COLO829 (cell line): Measurements from ENCODE around the gene PLXNA4.

Experiments used
- DNase-seq: peaks from one replicate; pipeline ENCODE4 v3.0.0; 2012; ENCODE audit warnings: low spot score

PLXNA4 gene

DNA sequence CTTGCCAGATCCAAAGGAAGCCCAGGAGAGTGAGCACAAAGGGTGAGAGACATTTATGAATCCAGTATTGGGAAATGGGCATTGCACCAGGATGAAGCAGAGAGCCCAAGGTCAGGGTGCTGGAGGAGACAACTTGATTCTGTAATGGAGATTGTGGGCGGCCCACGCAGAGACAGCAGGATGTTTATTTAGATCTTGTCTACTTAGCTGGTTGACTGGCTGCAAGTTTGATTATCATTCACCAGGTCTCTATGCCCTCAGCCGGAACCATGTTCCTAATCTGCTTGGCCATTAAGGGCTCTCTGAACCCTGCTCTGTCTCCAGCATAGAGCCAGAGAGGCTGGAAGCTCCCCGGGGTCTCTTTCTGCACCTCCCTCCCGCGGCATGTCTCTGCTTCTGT lies 188.7 kb downstream of the PLXNA4 start:
- DNase-seq: no peak

DNA sequence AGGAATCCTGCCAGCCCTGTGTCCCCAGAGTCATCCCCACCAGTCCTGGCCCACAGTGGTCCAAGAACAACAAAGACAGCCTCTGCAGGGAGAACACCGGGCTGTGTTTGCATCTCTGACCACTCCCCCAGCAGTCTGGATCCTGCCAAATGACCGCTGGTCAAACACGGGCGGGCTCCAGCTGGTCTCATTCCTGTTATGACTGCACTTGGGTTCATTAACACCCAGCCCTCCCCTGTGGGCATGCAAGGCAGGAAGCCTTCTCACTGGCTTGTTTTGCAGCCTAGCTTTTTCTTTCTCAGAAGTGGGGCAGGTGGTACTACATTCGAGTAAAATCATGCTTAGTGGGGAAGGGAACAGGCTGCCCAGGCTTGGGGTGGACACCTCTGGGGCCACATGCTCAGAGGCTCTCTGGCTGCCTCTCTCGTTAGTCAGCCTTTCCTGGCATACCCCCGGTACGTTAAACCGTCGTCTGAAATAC lies 190.0 kb downstream of the PLXNA4 start:
- no peak for DNase-seq

- no peak for DNase-seq
Observed at GRCh38 chr7:132383962-132384361, 192.3 kb downstream of the PLXNA4 start.

DNA sequence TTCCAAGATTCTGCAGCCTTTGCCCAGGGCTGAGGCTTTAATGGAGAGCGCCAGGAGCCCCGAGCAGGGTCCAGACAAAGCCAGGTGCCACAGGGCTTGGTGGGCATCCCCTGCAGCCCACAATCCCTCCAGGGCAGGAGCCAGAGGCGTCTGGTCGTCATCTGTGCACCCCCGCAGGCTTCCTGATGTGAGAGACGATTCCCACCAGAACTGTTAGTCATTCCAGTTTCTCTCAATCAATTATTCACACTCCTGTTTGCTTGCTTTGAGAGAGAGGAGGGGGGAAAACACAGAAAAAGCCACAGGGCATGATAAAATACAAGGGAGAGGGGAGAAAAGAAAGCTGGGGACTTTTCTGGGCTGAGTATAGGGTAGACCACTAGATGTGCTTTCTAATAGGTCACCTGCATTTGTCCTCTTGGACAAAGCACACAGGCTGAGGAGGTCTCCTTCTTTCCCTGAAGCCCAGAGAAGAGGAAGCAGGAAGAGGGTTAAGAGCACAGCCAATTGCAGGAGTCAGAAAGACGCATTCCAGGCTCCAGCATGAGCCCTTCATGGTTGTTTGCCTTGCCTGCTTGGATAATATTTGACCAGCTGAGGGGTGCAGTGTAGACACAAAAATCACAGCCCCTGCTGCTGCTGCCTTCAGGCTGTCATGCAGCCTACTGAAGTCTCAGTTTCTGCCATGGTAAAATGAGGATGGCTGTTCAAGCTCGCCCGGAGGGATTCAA lies 194.4 kb downstream of the PLXNA4 start:
- DNase-seq: no peak

- DNase-seq: no peak
Observed at GRCh38 chr7:132380059-132380458, 196.2 kb downstream of the PLXNA4 start.

GRCh38 chr7:132379292-132379691 lies 197.0 kb downstream of the PLXNA4 start:
- DNase-seq: no peak

- DNase-seq: no peak
Observed at GRCh38 chr7:132377703-132378584, 198.3 kb downstream of the PLXNA4 start.

DNA sequence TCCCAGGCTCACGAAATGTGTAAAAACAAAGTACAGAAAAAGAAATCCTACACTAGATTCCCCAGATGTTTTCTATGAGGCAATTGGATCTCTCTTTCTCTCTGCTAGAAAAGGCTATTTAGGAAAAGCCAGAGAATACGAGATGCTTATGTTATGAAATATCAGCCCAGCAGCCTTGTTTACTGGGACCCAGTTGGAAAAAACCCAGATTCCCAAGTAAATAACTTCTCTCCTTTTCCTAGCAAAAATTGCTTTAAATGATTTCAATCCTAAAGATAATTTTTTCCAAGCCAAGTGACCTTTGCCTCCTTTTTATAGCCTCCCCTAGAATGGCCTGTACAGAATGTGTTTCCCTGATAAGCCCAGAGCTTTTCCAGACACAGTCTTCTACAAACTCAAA lies 199.3 kb downstream of the PLXNA4 start:
- DNase-seq: no peak

- no peak for DNase-seq
Observed at GRCh38 chr7:132376361-132377013, 199.8 kb downstream of the PLXNA4 start.

GRCh38 chr7:132373879-132374278 lies 202.4 kb downstream of the PLXNA4 start:
- no peak for DNase-seq

GRCh38 chr7:132373041-132373440 lies 203.2 kb downstream of the PLXNA4 start:
- DNase-seq: no peak

- no peak for DNase-seq
Observed at GRCh38 chr7:132371948-132372347, 204.3 kb downstream of the PLXNA4 start.

- no peak for DNase-seq
Observed at GRCh38 chr7:132368246-132368900, 207.9 kb downstream of the PLXNA4 start.

- no peak for DNase-seq
Observed at GRCh38 chr7:132367795-132368194, 208.5 kb downstream of the PLXNA4 start.

DNA sequence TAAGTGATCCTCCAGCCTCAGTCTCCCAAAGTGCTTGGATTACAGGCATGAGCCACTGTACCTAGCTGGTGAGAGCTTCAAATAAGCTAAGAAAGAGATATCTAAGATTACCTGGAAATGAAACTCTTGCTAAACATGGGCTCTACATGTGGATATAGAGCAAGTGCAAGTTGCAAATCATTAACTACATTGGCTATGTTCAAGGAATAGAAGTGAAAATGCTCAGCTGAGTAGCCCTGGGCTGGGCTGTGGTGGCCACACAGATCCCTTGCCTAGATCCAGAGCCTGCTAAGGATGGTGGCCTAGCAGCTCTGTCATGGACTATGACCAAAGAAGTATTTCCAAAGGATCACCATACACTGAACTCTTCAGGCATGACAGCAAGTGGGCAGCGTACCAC lies 209.3 kb downstream of the PLXNA4 start:
- no peak for DNase-seq

DNA sequence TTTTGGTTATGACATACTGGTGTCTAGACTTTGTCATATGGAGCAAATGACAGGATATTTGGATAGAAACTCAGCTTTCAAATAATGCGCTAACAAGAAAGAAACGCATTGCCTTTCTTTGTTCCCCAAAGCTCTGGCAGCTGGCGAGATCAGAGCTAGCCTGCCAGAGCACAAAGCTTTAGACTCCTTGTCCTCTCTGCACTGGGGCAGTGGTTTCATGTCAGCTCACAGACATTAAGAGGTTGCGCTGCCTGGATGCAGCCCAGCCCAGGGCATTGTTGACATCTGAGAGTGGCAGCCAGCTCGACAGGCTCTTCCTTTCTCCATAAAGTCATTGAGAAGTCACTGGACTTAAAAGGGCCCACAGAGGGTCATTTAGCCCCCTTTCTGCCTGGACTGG lies 212.0 kb downstream of the PLXNA4 start:
- no peak for DNase-seq

DNA sequence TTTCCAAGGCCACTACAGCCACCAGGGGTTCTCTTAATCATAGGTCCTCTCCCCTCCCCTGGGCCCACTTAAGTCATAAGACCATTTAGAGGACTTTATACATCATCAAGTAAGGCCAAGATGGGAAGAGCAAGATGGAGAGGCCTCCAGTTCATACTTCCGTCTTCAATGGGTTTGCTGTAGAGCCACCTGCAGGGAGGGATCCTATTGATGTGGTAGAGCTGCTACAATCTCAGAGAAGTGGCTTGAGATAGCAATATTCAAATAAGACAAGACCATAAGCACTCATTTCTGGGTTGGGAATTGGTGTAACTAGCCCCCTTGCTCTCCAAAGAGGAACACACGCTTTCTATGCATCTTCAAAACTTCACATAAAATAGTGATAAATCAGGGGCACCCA lies 214.2 kb downstream of the PLXNA4 start:
- no peak for DNase-seq

GRCh38 chr7:132361146-132361545 lies 215.1 kb downstream of the PLXNA4 start:
- no peak for DNase-seq

- DNase-seq: no peak
Observed at GRCh38 chr7:132359743-132360142, 216.5 kb downstream of the PLXNA4 start.

DNA sequence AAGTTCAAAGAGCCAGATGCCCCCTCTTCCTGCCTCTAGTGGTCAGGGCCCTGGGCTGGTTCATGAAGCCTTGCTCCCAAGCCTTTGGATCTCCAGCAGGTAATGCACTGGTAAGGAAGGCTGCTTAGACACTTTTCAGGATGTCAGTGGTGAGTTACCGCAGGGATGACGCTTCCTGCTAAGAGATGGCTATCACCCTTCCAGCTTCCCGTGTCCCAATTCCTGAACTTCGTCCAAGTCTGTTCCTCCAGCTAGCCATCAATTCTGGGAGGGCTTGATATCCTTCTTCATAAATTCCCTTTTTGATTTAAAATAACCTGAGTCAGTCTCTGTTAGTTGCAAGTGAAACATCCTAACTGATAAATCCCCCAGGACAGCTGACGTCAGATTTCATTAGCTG lies 221.2 kb downstream of the PLXNA4 start:
- DNase-seq: no peak

DNA sequence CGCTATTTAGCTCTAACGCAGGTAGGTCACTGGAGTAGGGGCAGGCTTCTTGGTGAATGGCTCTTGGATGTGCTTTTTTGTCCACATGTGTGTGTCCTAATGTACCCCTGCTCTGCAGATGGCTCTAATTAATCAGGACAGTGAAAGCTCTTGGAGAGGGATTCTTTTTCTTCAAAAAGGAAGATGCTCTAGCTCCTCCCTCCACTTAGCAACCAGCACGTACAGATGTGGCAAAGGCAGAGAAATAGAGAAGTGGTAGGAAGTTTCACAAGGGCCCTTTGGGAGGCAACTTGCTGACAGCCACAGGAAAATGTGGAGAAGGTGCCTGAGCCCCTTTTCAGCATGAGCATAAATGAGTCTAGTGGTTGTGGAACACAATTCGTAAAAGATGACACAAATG lies 221.7 kb downstream of the PLXNA4 start:
- no peak for DNase-seq

DNA sequence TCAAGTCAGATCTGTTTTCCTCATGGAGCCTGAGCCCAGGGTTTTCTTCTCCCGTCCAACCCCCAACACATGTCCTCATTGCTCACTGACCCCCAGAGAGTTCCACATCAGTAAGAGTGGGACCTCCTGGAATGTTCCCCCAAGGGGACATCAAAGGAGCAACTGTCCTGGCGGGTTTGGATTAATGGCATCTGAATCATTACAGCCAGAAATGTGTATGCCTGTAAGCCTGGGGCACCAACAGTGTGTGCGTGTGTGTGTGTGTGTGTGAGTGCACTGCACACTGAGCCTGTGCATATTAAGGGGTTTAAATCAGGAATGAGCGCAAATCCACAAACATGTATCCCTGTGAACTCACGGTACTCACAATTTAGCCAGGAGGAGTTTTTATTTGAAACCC lies 222.3 kb downstream of the PLXNA4 start:
- DNase-seq: no peak
